Adrenal gland (tissue), 12 donors: ENCODE measurements around the gene NBDY. TPM values are rescaled to one million over a fixed set of nuclear protein-coding genes. Genes with fewer than 3 reads are reported as not detected.

Experiments used
- DNase-seq, 7 donors: peaks; one replicate each; pipeline ENCODE4 v3.0.0-alpha.2; 2019 to 2020
- H3K27ac ChIP-seq, 5 donors: fragments of 200-600 bp; sonication (generic) in 4 of 5; 1 replicate in 3 of 5; 2 replicates in 2 of 5; pipeline versions ENCODE4 v1.5.1 to v1.8.0; 2016 to 2020; ENCODE audit warnings: mild to moderate bottlenecking in 1 of 5
- H3K27me3 ChIP-seq: fragments of 200-600 bp; 2 replicates; pipeline ENCODE4 v1.8.0; 2021
- H3K36me3 ChIP-seq, 2 donors: fragments of 200-600 bp; replicated peaks in 1 of 2; 1 replicate in 1 of 2; 2 replicates in 1 of 2; pipeline versions ENCODE4 v1.5.1 to v1.8.0; 2018 to 2022
- H3K4me1 ChIP-seq, 2 donors: fragments of 200-600 bp; replicated peaks in 1 of 2; 1 replicate in 1 of 2; 2 replicates in 1 of 2; pipeline versions ENCODE4 v1.5.1 to v1.8.0; 2018 to 2021
- H3K4me3 ChIP-seq, 4 donors: fragments of 200-600 bp; sonication (generic) in 3 of 4; one replicate each; pipeline ENCODE4 v1.5.1; 2016 to 2018
- H3K9me3 ChIP-seq, 3 donors: fragments of 200-600 bp; sonication (generic) in 1 of 3; replicated peaks in 1 of 3; 1 replicate in 2 of 3; 2 replicates in 1 of 3; pipeline versions ENCODE4 v1.5.1 to v1.8.0; 2016 to 2021
- CTCF ChIP-seq, 6 experiments: fragments of 450-650 bp in 4 of 6; fragments of 200-600 bp in 2 of 6; sonication (generic) in 1 of 6; IDR thresholded peaks; 1 replicate in 5 of 6; 2 replicates in 1 of 6; pipeline versions ENCODE4 v1.5.1 to v1.8.0; 2016 to 2021; ENCODE audit warnings: antibody characterized with exemption in 6 of 6, mild to moderate bottlenecking in 2 of 6, moderate library complexity in 1 of 6
- POLR2A ChIP-seq, 2 donors: fragments of 450-650 bp; IDR thresholded peaks; one replicate each; pipeline ENCODE4 v1.6.1; 2017; ENCODE audit warnings: antibody characterized with exemption in 2 of 2, mild to moderate bottlenecking in 2 of 2, moderate library complexity in 1 of 2
- WGBS, 4 donors: extraction: QIAGEN DNeasy Blood & Tissue Kit in 2 of 4; methylation state at CpG; one replicate each; pipeline versions ENCODE4 v1.1.5 to v1.1.7; 2013 to 2017; 5-methylcytosine and 5-hydroxymethylcytosine counted together
- intact Hi-C, 2 donors: fragments of 100-400 bp; cut with DNase I; formaldehyde crosslinking; loops; one replicate each; pipeline versions ENCODE4 v1.14.1 to v1.15.0; 2022 to 2023
- polyA plus RNA-seq, 3 donors: library from polyadenylated mRNA; stranded (reverse); fragments of 200-250 nt in 2 of 3; fragments of 350-450 nt in 1 of 3; fragmentation: Illumina TruSeq in 1 of 3; extraction: RNeasy Lipid Tissue Mini Kit (QIAGEN cat#74804) in 1 of 3; gene quantifications; one replicate each; pipeline ENCODE4 v1.2.3, GENCODE V29; 2013 to 2014
- total RNA-seq, 9 donors: library from RNA; depleted of rRNA in 4 of 9; stranded (reverse); fragments of >200 nt in 4 of 9; fragments of 120-200 nt in 1 of 9; fragmentation: NEBNext Ultra II Directional in 1 of 9; extraction: Animal tissue kit (Norgen Biotek cat#: 25700) in 1 of 9; gene quantifications; one replicate each; pipeline versions ENCODE4 v1.1.0 to v1.2.4, GENCODE V29; 2013 to 2023
- donor health status: healthy with polysubstance abuse.
- donor health status: Bipolar disorder and iron deficiency.
- donor health status: DM: yes; HTN: yes; CAD: no.
- donor health status: DM: no; HTN: no; CAD: no.
- donor health status: DM: no; HTN: no; CAD: no.
- donor health status: DM: yes; HTN: yes; CAD: no.

Gene NBDY
- total and polyA plus RNA-seq, 12 donors: 14.7 to 98.5 (median 36.3) TPM

DNA sequence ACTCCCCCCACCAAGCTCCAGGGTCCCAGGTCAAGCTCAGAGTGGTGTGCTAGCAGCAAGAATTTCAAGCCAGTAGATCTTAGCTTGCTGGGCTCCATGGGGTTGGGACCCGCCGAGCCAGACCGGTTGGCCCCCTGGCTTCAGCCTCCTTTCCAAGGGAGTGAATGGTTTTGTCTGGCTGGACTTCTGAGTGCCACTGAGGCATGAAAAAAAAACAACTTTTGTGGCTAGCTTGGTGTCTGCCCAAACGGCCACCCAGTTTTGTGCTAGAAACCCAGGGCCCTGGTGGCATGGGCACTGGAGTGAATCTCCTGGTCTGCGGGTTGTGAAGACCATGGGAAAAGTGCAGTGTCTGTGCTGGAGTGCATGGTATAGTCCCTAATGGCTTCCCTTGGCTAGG is 82.6 kb downstream of the NBDY start:
- H3K27me3 ChIP-seq: no peaks in the 10 kb centered on the region
- no peak for DNase-seq
- peaks cover 0 to 8% of the 10 kb centered on the region in 2 donors for H3K4me1 ChIP-seq
- TF ChIP-seq POLR2A (IDR thresholded peaks at IDR 0.05) (no peak), CTCF (IDR thresholded peaks at IDR 0.05) (no peak)
- intact Hi-C loops: no loop called here
- 74 to 98% (median 84%) methylated on average over 5 of the region's 5 CpGs; no CpG with 5 or more reads in 1 of the 4 donors for WGBS, 4 donors
- H3K36me3 ChIP-seq: no peaks in the 10 kb centered on the region
- H3K4me3 ChIP-seq: no peak overlapping the region
- H3K27ac ChIP-seq: no peak overlapping the region
- no peaks in the 10 kb centered on the region for H3K9me3 ChIP-seq

- H3K9me3 ChIP-seq: no peaks in the 10 kb centered on the region
- peaks cover 0 to 8% of the 10 kb centered on the region in 2 donors for H3K4me1 ChIP-seq
- H3K4me3 ChIP-seq: no peak overlapping the region
- no peaks in the 10 kb centered on the region for H3K36me3 ChIP-seq
- WGBS, 4 donors: 33 to 51% (median 43%) methylated on average over 7 of the region's 7 CpGs
- H3K27ac ChIP-seq: peak overlapping the region in 1 of 5 donors; percentile 38
- TF ChIP-seq POLR2A (IDR thresholded peaks at IDR 0.05) (no peak), CTCF (IDR thresholded peaks at IDR 0.05) (no peak)
- no peaks in the 10 kb centered on the region for H3K27me3 ChIP-seq
- intact Hi-C loops: no loop called here
- DNase-seq: no peak
These were observed 83.6 kb downstream of the NBDY start for GRCh38 chrX:56812515-56813105.

GRCh38 chrX:56813318-56813837 is 84.3 kb downstream of the NBDY start:
- Histone ChIP-seq H3K9me3 (no peaks in the 10 kb centered on the region), H3K4me3 (no peak overlapping the region), H3K4me1 (peaks cover 0 to 8% of the 10 kb centered on the region in 2 donors), H3K27ac (peak overlapping the region in 2 of 5 donors; percentile 11 to 38), H3K36me3 (no peaks in the 10 kb centered on the region), H3K27me3 (no peaks in the 10 kb centered on the region)
- DNase-seq: peak in 4 of 7 donors; percentile 45 to 60 (median 50)
- WGBS, 4 donors: 62 to 100% (median 64%) methylated on average over 5 to 7 of the region's 7 CpGs
- intact Hi-C loops: no loop called here
- TF ChIP-seq POLR2A (IDR thresholded peaks at IDR 0.05): no peak
- TF ChIP-seq CTCF (IDR thresholded peaks at IDR 0.05): no peak

- DNase-seq: no peak
- Histone ChIP-seq H3K9me3 (no peaks in the 10 kb centered on the region), H3K4me3 (no peak overlapping the region), H3K36me3 (no peaks in the 10 kb centered on the region), H3K27me3 (no peaks in the 10 kb centered on the region), H3K4me1 (peaks cover 0 to 8% of the 10 kb centered on the region in 2 donors), H3K27ac (no peak overlapping the region)
- no peak for TF ChIP-seq POLR2A (IDR thresholded peaks at IDR 0.05)
- TF ChIP-seq CTCF (IDR thresholded peaks at IDR 0.05): no peak
- intact Hi-C loops: no loop called here
- WGBS, 4 donors: 69 to 96% (median 76%) methylated on average over 5 of the region's 5 CpGs
These were observed 88.1 kb downstream of the NBDY start for GRCh38 chrX:56817179-56817578.
